Activated naive CD4-positive, alpha-beta T cell treated with anti-CD3 and anti-CD28 coated beads for 36 hours (primary cell): ENCODE results near the gene SPEF2. TPM values are rescaled to one million over a fixed set of nuclear protein-coding genes. Genes with fewer than 3 reads are reported as not detected.
A peak's percentile ranks its signal among the peaks of the same experiment; 100 is the strongest.
"Not testable (repeated sequence)": the region's sequence is repeated elsewhere in the genome, so short reads cannot be mapped to it uniquely, and the experiment has no call there.

Experiments used
- CTCF ChIA-PET: fragments of 350-600 bp; sonication (Branson Sonifier 250); formaldehyde crosslinking; loops from one replicate; lab custom pipeline; 2021; ENCODE audit warnings: antibody characterized with exemption; lab: Charles Lee
- DNase-seq: peaks from one replicate; pipeline ENCODE4 v3.0.0-alpha.2; 2020
- H3K27ac Mint-ChIP-seq: one replicate; pipeline ENCODE4 v1.8.0; 2021; ENCODE audit warnings: mild to moderate bottlenecking, mixed read lengths
- H3K27me3 Mint-ChIP-seq: one replicate; pipeline ENCODE4 v1.8.0; 2021; ENCODE audit warnings: low read depth, mixed read lengths
- H3K36me3 Mint-ChIP-seq: one replicate; pipeline ENCODE4 v1.8.0; 2021; ENCODE audit warnings: low read depth, mixed read lengths
- H3K4me1 Mint-ChIP-seq: one replicate; pipeline ENCODE4 v1.8.0; 2021; ENCODE audit warnings: low read depth, mixed read lengths
- H3K4me3 Mint-ChIP-seq: one replicate; pipeline ENCODE4 v1.8.0; 2021; ENCODE audit warnings: mild to moderate bottlenecking, moderate library complexity, mixed read lengths
- H3K9me3 Mint-ChIP-seq: one replicate; pipeline ENCODE4 v1.8.0; 2021; ENCODE audit warnings: mixed read lengths
- intact Hi-C: fragments of 100-400 bp; cut with micrococcal nuclease; formaldehyde crosslinking; loops from one replicate; pipeline ENCODE4 v1.15.1; 2023
- total RNA-seq, 2 experiments: library from RNA; stranded (reverse); gene quantifications; one replicate each; pipeline ENCODE4 v1.2.3, GENCODE V29; 2021

SPEF2 gene
- total RNA-seq, 2 experiments from 2014 or later = 6.5 to 6.6 TPM

GRCh38 chr5:35659556-35659955 lies 41.9 kb downstream of the SPEF2 start:
- intact Hi-C loops = loop anchor here (2.0 kb wide), 3 partner anchors 117 to 265 kb away; partner anchors contain the start of gene IL7R
- peaks cover 14% of the 10 kb centered on the region for H3K36me3 Mint-ChIP-seq
- peaks cover 25% of the 10 kb centered on the region for H3K4me1 Mint-ChIP-seq

GRCh38 chr5:35660451-35660850 lies 42.8 kb downstream of the SPEF2 start:
- Mint-ChIP-seq H3K27ac (no peak overlapping the region), H3K4me3 (no peak overlapping the region), H3K27me3 (no peaks in the 10 kb centered on the region), H3K36me3 (peaks cover 14% of the 10 kb centered on the region), H3K9me3 (peaks cover 11% of the 10 kb centered on the region), H3K4me1 (peaks cover 31% of the 10 kb centered on the region)
- CTCF ChIA-PET = interaction anchor here (0.6 to 3.7 kb wide), 7 partner anchors 10 to 266 kb away, joined by 3 to 25 read pairs (median 7); no protein-coding TSS in a partner anchor
- intact Hi-C loops = no loop called here
- no peak for DNase-seq

More at GRCh38 chr5:35659556-35659955, 41.9 kb downstream of the SPEF2 start:
- CTCF ChIA-PET = interaction anchor here (0.7 to 3.7 kb wide), 9 partner anchors 9 to 267 kb away, joined by 3 to 25 read pairs (median 5); partner anchors contain the start of gene SPEF2
- no peak overlapping the region for H3K4me3 Mint-ChIP-seq
- no peak for DNase-seq
- no peaks in the 10 kb centered on the region for H3K27me3 Mint-ChIP-seq
- H3K27ac Mint-ChIP-seq = peak overlapping the region; percentile 48
- peaks cover 11% of the 10 kb centered on the region for H3K9me3 Mint-ChIP-seq

GRCh38 chr5:35664584-35664983 lies 46.9 kb downstream of the SPEF2 start:
- H3K4me3 Mint-ChIP-seq = no peak overlapping the region
- CTCF ChIA-PET = interaction anchor here (1.0 to 2.7 kb wide), 2 partner anchors 13 to 14 kb away, joined by 4 to 11 read pairs; no protein-coding TSS in a partner anchor
- intact Hi-C loops = no loop called here
- no peak overlapping the region for H3K27ac Mint-ChIP-seq
- peaks cover 45% of the 10 kb centered on the region for H3K4me1 Mint-ChIP-seq
- peaks cover 13% of the 10 kb centered on the region for H3K9me3 Mint-ChIP-seq
- DNase-seq = no peak
- H3K36me3 Mint-ChIP-seq = peaks cover 24% of the 10 kb centered on the region
- no peaks in the 10 kb centered on the region for H3K27me3 Mint-ChIP-seq

GRCh38 chr5:35665096-35665495 lies 47.4 kb downstream of the SPEF2 start:
- H3K36me3 Mint-ChIP-seq = peaks cover 24% of the 10 kb centered on the region
- no peak for DNase-seq
- intact Hi-C loops = no loop called here

GRCh38 chr5:35668319-35668718 lies 50.7 kb downstream of the SPEF2 start:
- Mint-ChIP-seq H3K27ac (no peak overlapping the region), H3K27me3 (no peaks in the 10 kb centered on the region), H3K36me3 (peaks cover 15% of the 10 kb centered on the region), H3K4me1 (peaks cover 69% of the 10 kb centered on the region), H3K9me3 (peaks cover 2% of the 10 kb centered on the region), H3K4me3 (no peak overlapping the region)
- CTCF ChIA-PET = interaction anchor here (1.1 kb wide), 1 partner anchor 149 kb away, joined by 3 read pairs; no protein-coding TSS in a partner anchor
- intact Hi-C loops = loop anchor here (2.0 kb wide), 1 partner anchor 116 kb away; no protein-coding TSS in a partner anchor
- peak; percentile 34 for DNase-seq

More at GRCh38 chr5:35665096-35665495, 47.4 kb downstream of the SPEF2 start:
- Mint-ChIP-seq H3K27ac (no peak overlapping the region), H3K4me1 (peaks cover 45% of the 10 kb centered on the region), H3K9me3 (peaks cover 13% of the 10 kb centered on the region), H3K4me3 (no peak overlapping the region), H3K27me3 (no peaks in the 10 kb centered on the region)
- CTCF ChIA-PET = interaction anchor here (0.7 to 2.7 kb wide), 5 partner anchors 14 to 243 kb away, joined by 3 to 11 read pairs (median 4); no protein-coding TSS in a partner anchor

- Mint-ChIP-seq H3K4me3 (no peak overlapping the region), H3K27ac (peak overlapping the region; percentile 10), H3K27me3 (no peaks in the 10 kb centered on the region), H3K36me3 (peaks cover 13% of the 10 kb centered on the region), H3K9me3 (peaks cover 2% of the 10 kb centered on the region), H3K4me1 (peaks cover 73% of the 10 kb centered on the region)
- intact Hi-C loops = loop anchor here (1.0 to 2.0 kb wide), 2 partner anchors 109 to 116 kb away; no protein-coding TSS in a partner anchor
- DNase-seq = no peak
- CTCF ChIA-PET = interaction anchor here (1.0 to 1.3 kb wide), 3 partner anchors 108 to 233 kb away, joined by 3 to 6 read pairs (median 3); no protein-coding TSS in a partner anchor
Observed at GRCh38 chr5:35668794-35669193, 51.1 kb downstream of the SPEF2 start.

- no peak overlapping the region for H3K4me3 Mint-ChIP-seq
- H3K9me3 Mint-ChIP-seq = peaks cover 2% of the 10 kb centered on the region
- CTCF ChIA-PET = interaction anchor here (0.6 to 1.9 kb wide), 7 partner anchors 11 to 253 kb away, joined by 4 to 8 read pairs (median 5); partner anchors contain the start of gene SPEF2
- peaks cover 68% of the 10 kb centered on the region for H3K4me1 Mint-ChIP-seq
- no peaks in the 10 kb centered on the region for H3K27me3 Mint-ChIP-seq
- intact Hi-C loops = loop anchor here (1.0 to 5.0 kb wide), 6 partner anchors 54 to 571 kb away; partner anchors contain the start of genes NADK2 and SPEF2
- no peak for DNase-seq
- no peak overlapping the region for H3K27ac Mint-ChIP-seq
- peaks cover 4% of the 10 kb centered on the region for H3K36me3 Mint-ChIP-seq
Observed at GRCh38 chr5:35671541-35672295, 54.1 kb downstream of the SPEF2 start.

GRCh38 chr5:35672296-35672655 lies 54.6 kb downstream of the SPEF2 start:
- H3K9me3 Mint-ChIP-seq, H3K36me3 Mint-ChIP-seq, H3K27ac Mint-ChIP-seq, H3K27me3 Mint-ChIP-seq, DNase-seq, H3K4me3 Mint-ChIP-seq: not testable (repeated sequence)
- intact Hi-C loops = loop anchor here (2.0 to 5.0 kb wide), 2 partner anchors 165 to 570 kb away; partner anchors contain the start of gene NADK2
- peaks cover 63% of the 10 kb centered on the region for H3K4me1 Mint-ChIP-seq
- CTCF ChIA-PET = interaction anchor here (0.6 to 1.7 kb wide), 5 partner anchors 54 to 252 kb away, joined by 3 to 5 read pairs (median 4); partner anchors contain the start of gene SPEF2

GRCh38 chr5:35672995-35673394 lies 55.3 kb downstream of the SPEF2 start:
- peaks cover 63% of the 10 kb centered on the region for H3K4me1 Mint-ChIP-seq
- no peak overlapping the region for H3K4me3 Mint-ChIP-seq
- intact Hi-C loops = loop anchor here (1.0 to 5.0 kb wide), 5 partner anchors 22 to 569 kb away; partner anchors contain the start of gene NADK2
- no peaks in the 10 kb centered on the region for H3K9me3 Mint-ChIP-seq
- H3K27ac Mint-ChIP-seq = peak overlapping the region; percentile 75
- peak; percentile 73 for DNase-seq
- no peaks in the 10 kb centered on the region for H3K27me3 Mint-ChIP-seq
- H3K36me3 Mint-ChIP-seq = no peaks in the 10 kb centered on the region
- CTCF ChIA-PET = interaction anchor here (0.7 to 1.7 kb wide), 6 partner anchors 17 to 254 kb away, joined by 3 to 5 read pairs (median 4); partner anchors contain the start of gene SPEF2

- no peaks in the 10 kb centered on the region for H3K9me3 Mint-ChIP-seq
- no peaks in the 10 kb centered on the region for H3K36me3 Mint-ChIP-seq
- CTCF ChIA-PET = interaction anchor here (1.2 to 1.7 kb wide), 4 partner anchors 18 to 250 kb away, joined by 3 to 5 read pairs (median 4); no protein-coding TSS in a partner anchor
- H3K27ac Mint-ChIP-seq = peak overlapping the region; percentile 75
- no peak for DNase-seq
- H3K4me1 Mint-ChIP-seq = peaks cover 61% of the 10 kb centered on the region
- no peak overlapping the region for H3K4me3 Mint-ChIP-seq
- H3K27me3 Mint-ChIP-seq = no peaks in the 10 kb centered on the region
- intact Hi-C loops = loop anchor here (5.0 kb wide), 1 partner anchor 568 kb away; the partner anchor contains the start of gene NADK2
Observed at GRCh38 chr5:35674049-35674448, 56.4 kb downstream of the SPEF2 start.

- no peaks in the 10 kb centered on the region for H3K36me3 Mint-ChIP-seq
- no peaks in the 10 kb centered on the region for H3K9me3 Mint-ChIP-seq
- CTCF ChIA-PET = interaction anchor here (1.2 kb wide), 1 partner anchor 25 kb away, joined by 3 read pairs; no protein-coding TSS in a partner anchor
- no peak overlapping the region for H3K4me3 Mint-ChIP-seq
- H3K27me3 Mint-ChIP-seq = no peaks in the 10 kb centered on the region
- H3K27ac Mint-ChIP-seq = no peak overlapping the region
- intact Hi-C loops = no loop called here
- peaks cover 56% of the 10 kb centered on the region for H3K4me1 Mint-ChIP-seq
- no peak for DNase-seq
Observed at GRCh38 chr5:35675392-35675791, 57.7 kb downstream of the SPEF2 start.

GRCh38 chr5:35677878-35678277 lies 60.2 kb downstream of the SPEF2 start:
- no peak for DNase-seq
- H3K4me1 Mint-ChIP-seq = peaks cover 37% of the 10 kb centered on the region
- H3K27me3 Mint-ChIP-seq = no peaks in the 10 kb centered on the region
- H3K27ac Mint-ChIP-seq = no peak overlapping the region
- no peaks in the 10 kb centered on the region for H3K9me3 Mint-ChIP-seq
- intact Hi-C loops = no loop called here
- no peak overlapping the region for H3K4me3 Mint-ChIP-seq
- H3K36me3 Mint-ChIP-seq = no peaks in the 10 kb centered on the region
- CTCF ChIA-PET = interaction anchor here (0.5 to 2.1 kb wide), 2 partner anchors 133 to 248 kb away, joined by 3 to 8 read pairs; no protein-coding TSS in a partner anchor
